GM12878 (cell line): ENCODE results near the gene TRERF1. TPM values are rescaled to one million over a fixed set of nuclear protein-coding genes. Genes with fewer than 3 reads are reported as not detected.

Experiments used
- ATAC-seq: fragments of 200-7000 bp; cut with Tn5 transposase; 3 replicates; pipeline ENCODE4 v1.9.1; 2020; ENCODE audit warnings: mild to moderate bottlenecking, moderate library complexity
- BruUV-seq: library from RNA; stranded (reverse); fragments of 400-500 nt; replicated peaks from 2 replicates; lab custom pipeline; 2021; lab: Mats Ljungman, UMichigan
- CTCF ChIA-PET: fragments of 300-600 bp; sonication (Branson Sonifier 250); formaldehyde crosslinking; extraction: SDS; loops from one replicate; lab custom pipeline; 2021; ENCODE audit warnings: inconsistent platforms; lab: Yijun Ruan, JAX
- POLR2A ChIA-PET: fragments of 350-600 bp; formaldehyde crosslinking; extraction: SDS; loops from one replicate; lab custom pipeline; 2021; ENCODE audit warnings: inconsistent platforms; lab: Charles Lee
- RAD21 ChIA-PET: fragments of 300-600 bp; sonication (Branson Sonifier 250); formaldehyde crosslinking; loops from one replicate; lab custom pipeline; 2023; ENCODE audit warnings: antibody characterized with exemption; ENCODE audit not compliant: unreplicated experiment; lab: Charles Lee
- SMC1A ChIA-PET: fragments of 300-600 bp; sonication (Branson Sonifier 250); formaldehyde crosslinking; loops from one replicate; lab custom pipeline; 2023; ENCODE audit not compliant: unreplicated experiment, uncharacterized antibody; lab: Charles Lee
- DNase-seq: peaks from one replicate; pipeline ENCODE4 v3.0.0-alpha.2; 2011; ENCODE audit warnings: low read depth, low spot score
- FAIRE-seq: peaks from 3 replicates; lab custom pipeline; 2011; peaks lifted over from hg19 to GRCh38; lab: Jason Lieb, UNC
- H2AFZ ChIP-seq: 2 replicates; pipeline ENCODE4 v1.6.0; 2011; ENCODE audit warnings: low read depth, low read length, control low read depth; ENCODE audit not compliant: control insufficient read depth
- H3K27ac ChIP-seq: 2 replicates; pipeline ENCODE4 v1.5.1; 2011; ENCODE audit warnings: control low read depth; ENCODE audit not compliant: control insufficient read depth, insufficient read depth
- H3K27me3 ChIP-seq, 2 experiments: replicated peaks in 1 of 2; 2 replicates each; pipeline versions ENCODE4 v1.6.0 to v1.6.1; 2011; ENCODE audit warnings: low read length in 1 of 2; ENCODE audit not compliant: control insufficient read depth in 2 of 2, insufficient read depth in 2 of 2
- H3K36me3 ChIP-seq, 2 experiments: 2 replicates each; pipeline ENCODE4 v1.5.1; 2011; ENCODE audit warnings: low read length in 1 of 2; ENCODE audit not compliant: control insufficient read depth in 2 of 2, insufficient read depth in 2 of 2
- H3K4me1 ChIP-seq: 2 replicates; pipeline ENCODE4 v1.6.1; 2011; ENCODE audit warnings: mild to moderate bottlenecking, low read length, moderate library complexity, mixed read lengths; ENCODE audit not compliant: control insufficient read depth, insufficient read depth
- H3K4me2 ChIP-seq: 2 replicates; pipeline ENCODE4 v1.6.0; 2011; ENCODE audit warnings: control low read depth; ENCODE audit not compliant: control insufficient read depth, insufficient read depth
- H3K4me3 ChIP-seq: fragments of 200-600 bp; sonication (generic); 2 replicates; pipeline ENCODE4 v1.5.1; 2016
- H3K79me2 ChIP-seq: 2 replicates; pipeline ENCODE4 v1.6.0; 2011; ENCODE audit warnings: low read length; ENCODE audit not compliant: control insufficient read depth, insufficient read depth
- H3K9ac ChIP-seq: 2 replicates; pipeline ENCODE4 v1.8.0; 2011; ENCODE audit warnings: low read length, control low read depth, mixed read lengths; ENCODE audit not compliant: control insufficient read depth, insufficient read depth
- H3K9me3 ChIP-seq: replicated peaks from 3 replicates; pipeline ENCODE4 v1.5.1; 2011; ENCODE audit warnings: mild to moderate bottlenecking, low read length; ENCODE audit not compliant: control insufficient read depth, insufficient read depth
- H4K20me1 ChIP-seq: 2 replicates; pipeline ENCODE4 v1.6.0; 2011; ENCODE audit not compliant: control insufficient read depth, insufficient read depth
- JUND ChIP-seq: IDR thresholded peaks from 2 replicates; pipeline ENCODE4 v1.6.1; 2012; ENCODE audit warnings: low read depth, mild to moderate bottlenecking, low read length, improper control_type of control experiment, moderate library complexity
- SMC3 ChIP-seq: IDR thresholded peaks from 2 replicates; pipeline ENCODE4 v1.6.1; 2011; ENCODE audit warnings: low read length, improper control_type of control experiment, borderline replicate concordance
- TAF1 ChIP-seq: IDR thresholded peaks from 2 replicates; pipeline ENCODE4 v1.6.1; 2011; ENCODE audit warnings: mild to moderate bottlenecking, low read depth, low read length, borderline replicate concordance
- TCF12 ChIP-seq: IDR thresholded peaks from 2 replicates; pipeline ENCODE4 v1.6.1; 2011; ENCODE audit warnings: low read depth, mild to moderate bottlenecking, low read length
- YBX1 ChIP-seq: fragments of 450-650 bp; IDR thresholded peaks from 2 replicates; pipeline ENCODE4 v1.6.1; 2016; ENCODE audit warnings: antibody characterized with exemption
- WGBS: methylation state at CpG from one replicate; pipeline ENCODE4 v1.1.6; 2016; ENCODE audit warnings: low lambda C conversion rate; ENCODE audit not compliant: insufficient replicate concordance, insufficient coverage; ENCODE audit errors: missing lambda C conversion rate; 5-methylcytosine and 5-hydroxymethylcytosine counted together
- in situ Hi-C: fragments of 300-500 bp; cut with MboI; formaldehyde crosslinking; loops from 9 replicates; pipeline ENCODE4 v1.14.3; 2018; ENCODE audit warnings: mixed read lengths
- intact Hi-C: fragments of 100-400 bp; cut with micrococcal nuclease; formaldehyde crosslinking; loops from one replicate; pipeline ENCODE4 v1.14.2; 2022; ENCODE audit not compliant: unreplicated experiment
- polyA plus RNA-seq, 11 experiments: library from polyadenylated mRNA; depleted of rRNA in 4 of 11; unstranded in 6 of 11; stranded (reverse) in 5 of 11; fragments of >200 nt; fragmentation: Nextera tagmentation in 4 of 11; fragmentation: Illumina TruSeq in 1 of 11; extraction: Ambion mirVana in 4 of 11; extraction: Trizol in 1 of 11; gene quantifications; 1 replicate in 1 of 11; 2 replicates in 10 of 11; pipeline versions ENCODE4 v1.2.1 to v1.2.3, GENCODE V29; 2011 to 2016; ENCODE audit warnings: inconsistent platforms in 2 of 11, missing spikeins in 2 of 11, low read depth in 1 of 11
- total RNA-seq, 4 experiments: library from RNA; depleted of rRNA in 3 of 4; stranded (reverse); fragments of >200 nt in 3 of 4; fragmentation: Illumina TruSeq in 1 of 4; extraction: Trizol in 1 of 4; gene quantifications; 2 replicates each; pipeline versions ENCODE4 v1.2.1 to v1.2.3, GENCODE V29; 2013 to 2021
- TF ChIP-seq, protein P1 (sequence below): fragments of 450-650 bp; IDR thresholded peaks from 2 replicates; pipeline ENCODE4 v1.6.1; 2016; ENCODE audit warnings: mild to moderate bottlenecking
- TF ChIP-seq, protein P2 (sequence below): fragments of 450-650 bp; IDR thresholded peaks from 2 replicates; pipeline ENCODE4 v1.6.1; 2017; ENCODE audit warnings: mild to moderate bottlenecking, moderate library complexity

TRERF1 gene
- total and polyA plus RNA-seq, 10 of the 15 experiments (the other 5 are each of a cell fraction or from before 2014, with no cell fraction given) = 2.2 to 19.4 (median 7.2) TPM

DNA sequence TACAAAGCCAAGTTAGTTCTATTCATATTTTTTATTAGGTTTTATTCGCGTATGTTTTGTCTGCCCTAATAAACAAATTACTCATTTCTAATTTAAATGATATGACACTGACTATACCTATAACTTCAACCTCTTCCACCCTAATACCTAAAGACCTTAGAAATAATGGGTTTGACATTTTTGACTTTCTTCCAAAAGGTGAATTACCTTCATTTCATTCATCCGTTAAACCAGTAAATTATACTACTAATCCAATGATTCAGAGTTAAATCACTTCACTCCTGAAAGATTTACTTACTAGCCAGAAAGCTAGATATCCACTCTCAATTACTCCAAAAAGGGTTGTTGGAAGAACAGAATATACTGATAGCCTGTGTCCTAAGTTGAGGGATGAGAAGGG lies 239.3 kb downstream of the TRERF1 start:
- Histone ChIP-seq H3K4me3 (no peak overlapping the region), H3K79me2 (peaks cover 9% of the 10 kb centered on the region), H3K27ac (no peak overlapping the region), H3K9me3 (no peaks in the 10 kb centered on the region), H3K4me2 (no peak overlapping the region), H3K9ac (no peak overlapping the region), H3K27me3 (no peaks in the 10 kb centered on the region), H3K36me3 (peaks cover 5 to 30% of the 10 kb centered on the region in 2 experiments), H2AFZ (no peak overlapping the region), H3K4me1 (peaks cover 22% of the 10 kb centered on the region), H4K20me1 (no peaks in the 10 kb centered on the region)
- CTCF ChIA-PET = interaction anchor here (0.7 to 7.8 kb wide), 7 partner anchors 13 to 335 kb away, joined by 3 to 68 read pairs (median 22); no protein-coding TSS in a partner anchor
- POLR2A ChIA-PET = interaction anchor here (1.1 to 1.2 kb wide), 2 partner anchors 14 to 316 kb away, joined by 3 read pairs; no protein-coding TSS in a partner anchor
- in situ Hi-C loops (no loop called here), intact Hi-C loops (loop anchor here (5.0 kb wide), 2 partner anchors 270 to 430 kb away; partner anchors contain the start of genes CCND3 and PRICKLE4)
- DNase-seq = no peak
- RAD21 ChIA-PET = interaction anchor here (0.6 to 2.9 kb wide), 5 partner anchors 12 to 133 kb away, joined by 3 to 17 read pairs (median 3); no protein-coding TSS in a partner anchor
- SMC1A ChIA-PET = interaction anchor here (0.7 to 5.2 kb wide), 9 partner anchors 13 to 169 kb away, joined by 3 to 49 read pairs (median 4); no protein-coding TSS in a partner anchor
- FAIRE-seq = no peak
- 78% methylated on average over 3 of the region's 3 CpGs for WGBS
- BruUV-seq = no TSS peak
- no peak for TF ChIP-seq TCF12
- TF ChIP-seq, protein P1, sequence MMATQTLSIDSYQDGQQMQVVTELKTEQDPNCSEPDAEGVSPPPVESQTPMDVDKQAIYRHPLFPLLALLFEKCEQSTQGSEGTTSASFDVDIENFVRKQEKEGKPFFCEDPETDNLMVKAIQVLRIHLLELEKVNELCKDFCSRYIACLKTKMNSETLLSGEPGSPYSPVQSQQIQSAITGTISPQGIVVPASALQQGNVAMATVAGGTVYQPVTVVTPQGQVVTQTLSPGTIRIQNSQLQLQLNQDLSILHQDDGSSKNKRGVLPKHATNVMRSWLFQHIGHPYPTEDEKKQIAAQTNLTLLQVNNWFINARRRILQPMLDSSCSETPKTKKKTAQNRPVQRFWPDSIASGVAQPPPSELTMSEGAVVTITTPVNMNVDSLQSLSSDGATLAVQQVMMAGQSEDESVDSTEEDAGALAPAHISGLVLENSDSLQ = no peak
- TF ChIP-seq SMC3 = no peak
- TF ChIP-seq, protein P2, sequence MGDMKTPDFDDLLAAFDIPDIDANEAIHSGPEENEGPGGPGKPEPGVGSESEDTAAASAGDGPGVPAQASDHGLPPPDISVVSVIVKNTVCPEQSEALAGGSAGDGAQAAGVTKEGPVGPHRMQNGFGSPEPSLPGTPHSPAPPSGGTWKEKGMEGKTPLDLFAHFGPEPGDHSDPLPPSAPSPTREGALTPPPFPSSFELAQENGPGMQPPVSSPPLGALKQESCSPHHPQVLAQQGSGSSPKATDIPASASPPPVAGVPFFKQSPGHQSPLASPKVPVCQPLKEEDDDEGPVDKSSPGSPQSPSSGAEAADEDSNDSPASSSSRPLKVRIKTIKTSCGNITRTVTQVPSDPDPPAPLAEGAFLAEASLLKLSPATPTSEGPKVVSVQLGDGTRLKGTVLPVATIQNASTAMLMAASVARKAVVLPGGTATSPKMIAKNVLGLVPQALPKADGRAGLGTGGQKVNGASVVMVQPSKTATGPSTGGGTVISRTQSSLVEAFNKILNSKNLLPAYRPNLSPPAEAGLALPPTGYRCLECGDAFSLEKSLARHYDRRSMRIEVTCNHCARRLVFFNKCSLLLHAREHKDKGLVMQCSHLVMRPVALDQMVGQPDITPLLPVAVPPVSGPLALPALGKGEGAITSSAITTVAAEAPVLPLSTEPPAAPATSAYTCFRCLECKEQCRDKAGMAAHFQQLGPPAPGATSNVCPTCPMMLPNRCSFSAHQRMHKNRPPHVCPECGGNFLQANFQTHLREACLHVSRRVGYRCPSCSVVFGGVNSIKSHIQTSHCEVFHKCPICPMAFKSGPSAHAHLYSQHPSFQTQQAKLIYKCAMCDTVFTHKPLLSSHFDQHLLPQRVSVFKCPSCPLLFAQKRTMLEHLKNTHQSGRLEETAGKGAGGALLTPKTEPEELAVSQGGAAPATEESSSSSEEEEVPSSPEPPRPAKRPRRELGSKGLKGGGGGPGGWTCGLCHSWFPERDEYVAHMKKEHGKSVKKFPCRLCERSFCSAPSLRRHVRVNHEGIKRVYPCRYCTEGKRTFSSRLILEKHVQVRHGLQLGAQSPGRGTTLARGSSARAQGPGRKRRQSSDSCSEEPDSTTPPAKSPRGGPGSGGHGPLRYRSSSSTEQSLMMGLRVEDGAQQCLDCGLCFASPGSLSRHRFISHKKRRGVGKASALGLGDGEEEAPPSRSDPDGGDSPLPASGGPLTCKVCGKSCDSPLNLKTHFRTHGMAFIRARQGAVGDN = no peak
- TF ChIP-seq TAF1 = no peak
- TF ChIP-seq JUND = no peak
- TF ChIP-seq YBX1 = no peak
- no peak for ATAC-seq
